ENCODE results near the gene MAG. TPM values are rescaled to one million over a fixed set of nuclear protein-coding genes. Genes with fewer than 3 reads are reported as not detected.

MAG gene
- total RNA-seq, 1 donor from 2014 or later, result 0.04 TPM

- no peak for TF ChIP-seq CTCF (IDR thresholded peaks at IDR 0.05; ENCODE audit: insufficient read depth, low read length, poor library complexity, severe bottlenecking)
- no peak for DNase-seq (ENCODE audit: low read depth)
- Histone ChIP-seq H3K27me3 (ENCODE audit: control insufficient read depth, insufficient read depth, low read length) (peaks cover 21% of the 10 kb centered on the region), H3K4me3 (ENCODE audit: low read depth, low read length) (no peak overlapping the region), H3K36me3 (ENCODE audit: control insufficient read depth, insufficient read depth, low read length) (no peaks in the 10 kb centered on the region)
Measured at GRCh38 chr19:35287713-35288112, 4.2 kb upstream of the MAG start.

GRCh38 chr19:35288331-35288730, 3.6 kb upstream of the MAG start:
- peaks cover 22% of the 10 kb centered on the region for H3K27me3 ChIP-seq (ENCODE audit: control insufficient read depth, insufficient read depth, low read length)
- TF ChIP-seq CTCF (IDR thresholded peaks at IDR 0.05; ENCODE audit: insufficient read depth, low read length, poor library complexity, severe bottlenecking), result no peak
- H3K36me3 ChIP-seq (ENCODE audit: control insufficient read depth, insufficient read depth, low read length), result no peaks in the 10 kb centered on the region
- H3K4me3 ChIP-seq (ENCODE audit: low read depth, low read length), result no peak overlapping the region
- DNase-seq (ENCODE audit: low read depth), result no peak

GRCh38 chr19:35288906-35289305, 3.1 kb upstream of the MAG start:
- no peak for DNase-seq (ENCODE audit: low read depth)
- H3K36me3 ChIP-seq (ENCODE audit: control insufficient read depth, insufficient read depth, low read length), result no peaks in the 10 kb centered on the region
- no peak overlapping the region for H3K4me3 ChIP-seq (ENCODE audit: low read depth, low read length)
- no peak for TF ChIP-seq CTCF (IDR thresholded peaks at IDR 0.05; ENCODE audit: insufficient read depth, low read length, poor library complexity, severe bottlenecking)
- H3K27me3 ChIP-seq (ENCODE audit: control insufficient read depth, insufficient read depth, low read length), result peaks cover 25% of the 10 kb centered on the region

GRCh38 chr19:35290381-35291127, 1.4 kb upstream of the MAG start:
- DNase-seq (ENCODE audit: low read depth), result no peak
- Histone ChIP-seq H3K27me3 (ENCODE audit: control insufficient read depth, insufficient read depth, low read length) (peaks cover 30% of the 10 kb centered on the region), H3K36me3 (ENCODE audit: control insufficient read depth, insufficient read depth, low read length) (no peaks in the 10 kb centered on the region), H3K4me3 (ENCODE audit: low read depth, low read length) (no peak overlapping the region)
- TF ChIP-seq CTCF (IDR thresholded peaks at IDR 0.05; ENCODE audit: insufficient read depth, low read length, poor library complexity, severe bottlenecking), result no peak

- TF ChIP-seq CTCF (IDR thresholded peaks at IDR 0.05; ENCODE audit: insufficient read depth, low read length, poor library complexity, severe bottlenecking), result no peak
Measured at GRCh38 chr19:35291259-35291658, 702 bp upstream of the MAG start.

More at GRCh38 chr19:35291259-35291658, 702 bp upstream of the MAG start:
- Histone ChIP-seq H3K4me3 (ENCODE audit: low read depth, low read length) (no peak overlapping the region), H3K36me3 (ENCODE audit: control insufficient read depth, insufficient read depth, low read length) (no peaks in the 10 kb centered on the region), H3K27me3 (ENCODE audit: control insufficient read depth, insufficient read depth, low read length) (peaks cover 32% of the 10 kb centered on the region)
- no peak for DNase-seq (ENCODE audit: low read depth)

All from kidney epithelial cell (primary cell).